GM21528 (cell line): ENCODE results near the gene RBM48.
"Not testable (repeated sequence)": the region's sequence is repeated elsewhere in the genome, so short reads cannot be mapped to it uniquely, and the experiment has no call there.

Source experiments
- ATAC-seq: cut with Tn5 transposase; IDR thresholded peaks from one replicate; pipeline ENCODE4 v1.9.1; 2021; ENCODE audit warnings: mild to moderate bottlenecking, moderate library complexity; ENCODE audit not compliant: unreplicated experiment, low FRiP score

Gene RBM48

DNA sequence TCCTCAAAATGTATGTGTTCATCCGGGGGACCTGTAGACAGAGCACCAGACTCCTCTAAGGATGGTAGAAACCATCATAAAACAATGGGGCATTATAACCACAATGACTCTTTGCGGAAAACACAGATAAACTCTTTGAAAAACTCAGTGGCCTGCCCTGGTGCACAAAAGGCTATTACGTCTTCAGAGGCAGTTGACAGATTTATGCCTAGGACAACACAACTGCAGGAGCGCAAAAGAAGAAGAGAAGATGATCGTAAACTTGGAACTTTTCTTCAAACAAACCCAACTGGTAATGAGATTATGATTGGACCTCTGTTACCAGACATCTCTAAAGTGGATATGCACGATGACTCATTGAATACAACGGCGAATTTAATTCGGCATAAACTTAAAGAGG, 6.0 kb downstream of the RBM48 start:
- ATAC-seq = no peak

DNA sequence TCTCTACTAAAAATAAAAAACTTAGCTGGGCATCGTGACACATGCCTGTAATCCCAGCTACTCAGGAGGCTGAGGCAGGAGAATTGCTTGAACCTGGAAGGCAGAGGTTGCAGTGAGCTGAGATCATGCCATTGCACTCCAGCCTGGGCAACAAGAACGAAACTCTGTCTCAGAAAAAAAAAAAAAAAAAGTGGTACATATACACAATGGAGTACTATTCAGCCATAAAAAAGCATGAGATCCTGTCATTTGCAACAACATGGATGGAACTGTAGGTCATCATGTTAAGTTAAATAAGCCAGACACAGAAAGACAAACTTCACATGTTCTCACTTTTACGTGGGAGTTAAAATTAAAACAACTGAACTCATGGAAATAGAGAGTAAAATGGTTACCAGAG, 14.9 kb downstream of the RBM48 start:
- ATAC-seq = not testable (repeated sequence)

DNA sequence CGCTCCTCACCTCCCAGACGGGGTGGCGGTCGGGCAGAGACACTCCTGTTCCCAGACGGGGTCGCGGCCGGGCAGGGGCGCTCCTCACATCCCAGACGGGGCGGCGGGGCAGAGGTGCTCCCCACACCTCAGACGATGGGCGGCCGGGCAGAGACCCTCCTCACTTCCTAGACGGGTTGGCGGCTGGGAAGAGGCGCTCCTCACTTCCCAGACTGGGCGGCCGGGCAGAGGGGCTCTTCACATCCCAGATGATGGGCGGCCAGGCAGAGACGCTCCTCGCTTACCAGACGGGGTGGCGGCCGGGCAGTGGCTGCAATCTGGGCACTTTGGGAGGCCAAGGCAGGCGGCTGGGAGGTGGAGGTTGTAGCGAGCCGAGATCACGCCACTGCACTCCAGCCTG, 16.5 kb downstream of the RBM48 start:
- not testable (repeated sequence) for ATAC-seq

DNA sequence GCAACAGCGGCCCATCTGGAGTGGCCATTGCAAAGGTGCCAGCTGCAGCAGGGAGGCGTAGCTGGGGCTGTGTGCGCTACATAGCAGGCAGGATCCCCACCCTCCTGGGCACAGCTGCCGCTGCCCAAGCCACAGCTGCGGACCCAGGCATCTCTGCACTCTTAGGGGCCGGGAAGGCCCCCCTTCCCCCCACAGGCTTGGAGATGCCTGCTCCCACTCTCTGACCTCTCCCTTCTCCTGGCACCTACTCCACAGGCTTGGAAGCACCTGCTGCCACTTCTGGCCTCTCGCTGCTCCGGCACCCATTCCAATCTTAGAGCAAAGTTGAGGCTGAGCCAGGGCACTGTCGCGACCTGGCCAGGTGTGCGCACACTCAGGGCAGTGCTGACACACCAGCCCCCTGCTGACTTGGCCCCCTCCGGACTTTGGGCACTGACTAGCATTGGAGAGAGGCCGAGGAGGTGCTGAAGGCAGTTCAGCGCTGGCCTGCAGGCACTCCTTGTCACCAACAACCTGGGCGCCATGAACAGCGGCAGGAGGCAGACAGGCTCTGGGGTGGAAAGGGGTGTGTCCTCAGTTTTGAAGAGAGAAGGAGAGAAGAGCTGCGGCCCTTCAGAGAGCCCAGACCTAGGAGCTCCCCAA, 18.4 kb downstream of the RBM48 start:
- no peak for ATAC-seq

DNA sequence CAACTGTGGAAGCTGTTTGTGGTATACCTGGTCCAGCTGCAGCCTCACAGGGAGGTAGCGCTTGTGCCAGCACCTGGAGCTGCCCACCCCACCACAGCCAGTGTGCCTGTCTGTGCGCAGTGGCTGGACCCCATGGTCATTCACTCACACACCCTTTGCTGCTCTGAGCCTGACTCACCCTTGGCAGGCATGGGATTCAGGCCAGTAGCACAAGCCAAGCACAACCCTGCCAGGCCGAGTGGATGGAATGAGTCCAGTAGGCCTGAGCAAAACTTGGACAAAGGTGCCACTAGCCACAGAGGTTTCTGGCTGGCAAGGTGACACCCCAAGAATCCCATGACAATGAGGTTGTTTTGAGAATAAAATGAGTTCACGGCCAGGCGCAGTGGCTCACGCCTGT, 19.0 kb downstream of the RBM48 start:
- no peak for ATAC-seq

DNA sequence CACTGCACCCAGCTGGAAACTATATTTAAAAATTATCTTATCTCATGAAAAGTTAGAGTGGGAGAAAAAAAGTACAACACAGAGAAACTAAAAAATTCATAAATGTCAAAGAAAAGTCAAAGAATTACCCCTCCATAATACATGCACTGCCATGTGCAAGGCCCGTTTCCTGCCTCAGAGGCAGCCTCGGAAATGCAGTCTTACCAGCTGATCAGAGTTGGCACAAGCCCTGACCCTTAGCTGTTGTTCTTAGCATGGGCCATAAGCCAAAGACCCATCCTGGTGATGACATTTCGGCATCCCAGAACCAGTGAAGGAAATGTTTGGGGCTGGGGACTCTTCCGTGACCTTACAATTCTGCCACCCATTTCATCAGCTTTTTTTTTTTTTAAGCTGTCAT, 21.6 kb downstream of the RBM48 start:
- no peak for ATAC-seq

DNA sequence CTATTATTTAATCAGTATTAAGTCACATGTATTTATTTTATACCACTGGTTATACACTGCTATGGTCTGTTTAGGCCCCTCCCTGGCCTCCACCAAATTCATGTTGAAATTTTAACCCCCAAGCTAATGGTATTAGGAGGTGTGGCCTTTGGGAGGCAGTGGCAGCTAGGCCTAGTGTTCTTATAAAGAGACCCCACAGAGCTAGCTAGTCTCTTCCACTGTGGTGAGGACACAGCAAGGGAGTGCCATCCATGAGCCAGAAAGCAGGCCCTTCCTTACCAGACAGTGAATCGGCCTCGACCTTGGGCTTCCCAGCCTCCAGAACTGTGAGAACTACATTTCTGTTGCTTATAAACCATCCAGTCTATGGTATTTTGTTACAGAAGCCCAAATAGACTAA, 28.7 kb downstream of the RBM48 start:
- ATAC-seq = no peak

DNA sequence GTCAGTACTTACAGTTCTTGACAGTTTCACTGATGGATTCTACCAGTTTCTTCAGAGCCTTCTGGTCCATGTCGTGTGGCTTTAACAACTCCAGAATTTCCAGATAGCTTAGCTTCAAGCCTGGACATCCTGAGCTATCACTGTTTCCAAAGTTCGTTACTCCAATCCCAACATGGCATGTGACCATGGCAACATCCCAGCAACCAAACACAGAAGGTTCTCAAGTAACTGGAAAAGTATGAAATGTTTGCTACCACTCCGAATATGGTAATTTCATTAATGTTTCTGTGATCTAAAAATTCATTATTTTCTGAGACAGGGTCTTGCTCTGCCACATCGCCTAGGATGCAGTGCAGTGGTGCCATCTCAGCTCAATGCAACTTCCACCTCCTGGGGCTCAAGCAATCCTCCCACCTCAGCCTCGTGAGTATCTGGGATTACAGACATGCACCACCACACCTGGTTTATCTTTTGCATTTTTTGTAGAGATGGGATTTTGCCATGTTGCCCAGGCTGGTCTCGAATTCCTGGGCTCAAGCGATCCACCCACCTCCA, 29.3 kb downstream of the RBM48 start:
- no peak for ATAC-seq

DNA sequence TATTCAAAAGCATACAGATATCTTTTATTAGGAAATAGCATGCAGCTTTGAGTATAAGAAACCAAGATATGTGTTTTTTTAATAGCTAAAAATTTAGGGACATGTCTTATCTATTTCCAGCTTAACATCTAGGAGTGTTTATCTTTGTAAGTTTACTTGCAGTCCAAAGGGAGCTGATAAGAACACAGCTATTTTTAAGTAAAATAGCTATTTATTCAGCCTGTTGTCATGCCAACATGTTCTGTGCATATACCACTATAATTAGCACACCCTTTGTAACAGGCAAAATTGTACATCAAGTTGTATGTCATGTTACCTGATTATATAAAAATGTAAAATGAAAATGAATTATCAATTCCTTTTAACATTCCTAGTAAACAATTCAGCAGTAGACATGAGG, 32.0 kb downstream of the RBM48 start:
- no peak for ATAC-seq

DNA sequence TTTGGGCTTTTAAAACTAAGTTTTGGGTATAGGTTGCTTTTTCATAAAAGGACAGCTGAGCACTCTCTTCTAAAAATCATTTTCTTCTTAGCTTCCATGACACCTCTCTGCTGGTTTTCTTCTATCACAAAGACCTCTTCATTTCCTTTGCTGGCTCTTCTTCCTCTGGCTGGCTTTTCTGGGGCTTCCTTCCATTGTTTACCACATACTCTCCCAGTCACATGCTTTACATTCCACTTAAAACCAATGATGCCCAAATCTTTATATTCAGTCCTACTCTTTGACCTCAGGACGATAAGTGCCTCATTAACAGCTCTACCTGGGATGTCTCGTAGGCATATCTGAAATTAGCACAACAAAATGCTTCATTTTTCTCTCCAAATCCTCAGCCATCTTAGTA, 34.8 kb downstream of the RBM48 start:
- ATAC-seq = no peak

DNA sequence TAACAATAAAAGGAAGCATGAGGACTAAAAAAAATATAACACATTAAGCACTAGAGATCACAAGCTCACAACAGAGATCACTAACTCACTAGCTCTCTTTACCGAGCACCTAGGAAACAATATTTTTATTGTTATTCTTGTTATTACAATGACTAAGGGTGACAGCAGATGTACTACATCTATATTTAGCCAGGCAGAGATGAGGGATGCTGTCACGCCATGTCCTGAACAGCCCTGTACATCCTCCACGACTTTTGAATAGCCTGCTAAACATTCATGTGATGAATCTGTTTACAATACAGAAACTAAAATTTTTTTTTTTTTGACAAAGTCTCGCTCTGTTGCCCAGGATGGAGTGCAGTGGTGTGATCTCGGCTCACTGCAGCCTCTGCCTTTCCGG, 38.9 kb downstream of the RBM48 start:
- ATAC-seq = no peak

DNA sequence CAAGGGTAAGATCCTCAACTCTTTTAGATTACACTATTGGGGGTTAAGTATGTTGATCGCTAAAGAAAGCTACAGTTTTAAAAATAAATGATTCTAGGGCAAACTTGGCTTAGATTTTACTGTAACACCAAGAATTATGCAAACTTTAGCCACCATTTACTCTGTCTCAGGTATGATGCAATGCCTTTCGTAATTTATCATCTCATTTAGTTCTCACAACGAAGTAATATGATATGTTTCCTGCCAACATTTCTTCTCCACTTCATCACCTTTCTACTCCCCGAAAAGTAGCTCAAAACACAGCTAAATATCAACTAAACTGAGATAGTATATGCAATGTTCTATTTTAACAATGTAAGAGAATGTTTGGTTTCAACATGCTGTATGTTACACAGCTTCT, 40.5 kb downstream of the RBM48 start:
- no peak for ATAC-seq

DNA sequence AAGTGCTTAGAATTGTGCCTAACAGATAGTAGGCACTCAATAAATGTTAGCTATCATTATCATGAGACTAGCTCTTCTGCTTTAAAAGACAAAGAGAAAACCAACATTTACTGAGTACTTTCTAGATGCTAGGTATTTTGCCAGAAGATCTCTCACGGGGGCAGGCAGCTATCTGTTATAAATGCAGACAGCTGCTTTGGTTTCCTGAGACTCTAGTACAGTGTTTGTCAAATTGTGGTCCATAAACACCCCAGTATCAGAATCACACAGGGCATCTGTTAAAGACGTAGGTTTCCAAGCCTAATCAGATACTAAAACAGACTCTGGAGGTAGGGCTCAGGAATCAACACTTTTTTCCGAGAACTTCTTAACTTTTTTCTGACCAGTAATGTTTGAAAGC, 47.7 kb downstream of the RBM48 start:
- no peak for ATAC-seq

DNA sequence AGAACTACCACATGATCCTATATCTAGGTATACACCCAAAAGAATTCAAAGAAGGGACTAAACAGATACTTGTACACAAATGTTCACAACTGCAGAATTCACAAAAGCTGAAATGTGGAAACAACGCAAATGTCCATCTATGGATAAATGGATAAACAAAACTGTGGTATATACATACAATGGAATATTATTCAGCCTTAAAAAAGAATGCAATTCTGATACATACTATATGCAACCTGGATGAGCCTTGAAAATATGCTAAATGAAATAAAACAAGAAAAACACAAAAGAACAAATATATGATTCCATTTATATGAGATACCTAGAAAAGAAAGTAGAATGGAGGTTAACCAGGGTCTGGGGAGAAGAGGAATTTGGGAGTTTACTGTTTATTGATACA, 54.4 kb downstream of the RBM48 start:
- no peak for ATAC-seq

DNA sequence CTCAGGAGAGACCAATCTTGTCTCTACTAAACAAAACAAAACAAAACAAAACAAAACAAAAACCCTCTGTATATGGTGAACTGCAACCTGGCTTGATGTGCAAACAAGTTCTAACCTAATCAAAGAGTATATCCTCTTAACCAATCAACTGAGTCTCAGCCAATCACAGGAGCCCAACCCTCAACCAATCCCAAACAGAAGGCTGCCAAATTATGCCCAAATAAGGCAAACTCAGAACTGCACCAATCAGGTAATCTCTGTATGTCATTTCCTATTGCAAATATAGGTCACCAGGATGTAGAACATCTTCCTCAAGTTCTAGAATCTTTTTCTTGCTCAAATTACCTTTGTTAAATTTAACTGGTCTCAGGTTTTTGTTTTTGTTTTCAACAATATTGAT, 56.4 kb downstream of the RBM48 start:
- no peak for ATAC-seq

DNA sequence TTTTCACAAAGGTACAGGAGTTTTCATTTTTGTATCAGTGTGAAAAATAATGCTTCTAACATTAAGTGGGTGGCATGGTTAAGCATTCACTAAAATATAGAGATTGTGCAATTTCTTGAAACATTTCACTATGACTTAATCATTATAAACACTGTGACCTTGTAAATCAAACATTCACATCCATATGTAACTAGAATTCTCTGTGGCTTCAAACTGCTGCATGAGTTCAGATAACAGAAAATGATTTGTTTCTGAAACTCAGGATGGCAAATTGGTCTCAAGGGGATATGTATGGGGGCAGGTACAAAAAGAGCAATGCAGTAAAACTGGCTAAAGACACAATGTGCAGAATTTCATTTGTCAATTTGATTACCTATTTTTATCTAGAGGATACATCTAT, 57.8 kb downstream of the RBM48 start:
- ATAC-seq = no peak

DNA sequence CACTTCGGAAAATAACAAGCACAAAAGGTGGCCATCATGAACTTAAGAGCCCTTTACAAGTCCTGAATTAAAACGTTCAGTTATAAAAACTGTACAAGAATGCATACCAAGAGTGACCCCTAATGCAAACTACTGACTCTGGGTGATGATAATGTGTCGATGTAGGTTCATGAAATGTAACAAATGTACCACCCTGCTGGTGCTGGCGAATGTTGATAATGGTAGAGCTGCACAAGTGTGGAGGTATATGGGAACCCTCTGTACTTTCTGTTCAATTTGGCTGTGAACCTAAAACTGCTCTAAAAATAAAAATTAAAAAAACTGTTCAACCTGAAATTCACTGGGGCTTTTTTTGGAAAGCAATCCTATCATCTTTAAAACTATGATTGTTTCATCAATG, 58.2 kb downstream of the RBM48 start:
- ATAC-seq = no peak
